Occipital lobe (tissue), 2 donors: Measurements from ENCODE around the gene FCSK. TPM values are rescaled to one million over a fixed set of nuclear protein-coding genes. Genes with fewer than 3 reads are reported as not detected.

ENCODE experiments used
- DNase-seq: peaks from one replicate; lab custom pipeline; 2025; lab: John Stamatoyannopoulos, UW
- total RNA-seq: library from RNA; depleted of rRNA; stranded (reverse); fragments of >200 nt; gene quantifications from one replicate; pipeline ENCODE4 v1.2.3, GENCODE V29; 2014

FCSK gene
- total RNA-seq, 1 donor from 2014 or later, result 6.2 TPM

DNA sequence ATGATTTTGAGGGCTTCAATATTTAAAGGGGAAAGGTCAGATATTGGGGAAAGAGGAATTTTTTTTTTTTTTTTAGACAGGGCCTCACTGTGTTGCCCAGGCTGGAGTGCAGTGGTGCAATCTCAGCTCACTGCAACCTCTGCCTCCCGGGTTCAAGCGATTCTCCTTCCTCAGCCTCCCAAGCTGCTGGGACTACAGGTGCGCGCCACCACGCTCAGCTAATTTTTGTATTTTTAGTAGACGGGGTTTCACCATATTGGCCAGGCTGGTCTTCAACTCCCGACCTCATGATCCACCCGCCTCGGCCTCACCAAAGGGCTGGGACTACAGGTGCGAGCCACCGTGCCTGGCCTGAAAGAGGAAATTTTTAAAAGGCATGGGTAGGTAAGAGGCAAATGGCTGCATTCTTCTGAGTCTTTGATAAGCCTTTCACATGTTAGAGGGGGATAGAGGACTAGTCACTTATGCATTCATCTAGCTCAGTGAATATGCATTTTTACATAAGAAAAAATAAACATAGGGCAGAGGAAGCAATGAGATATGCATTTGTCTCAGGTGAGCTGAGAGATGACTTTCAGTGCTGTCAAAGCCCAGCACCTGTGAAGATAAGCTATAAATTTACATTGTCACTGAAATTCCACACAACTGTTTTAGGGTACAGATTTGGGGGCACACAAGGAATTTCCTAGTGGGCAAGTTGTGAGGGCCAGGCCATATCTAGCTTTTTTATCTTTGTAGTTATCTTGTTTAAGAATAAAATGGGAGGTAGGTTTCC, 1.1 kb upstream of the FCSK start:
- no peak for DNase-seq

DNA sequence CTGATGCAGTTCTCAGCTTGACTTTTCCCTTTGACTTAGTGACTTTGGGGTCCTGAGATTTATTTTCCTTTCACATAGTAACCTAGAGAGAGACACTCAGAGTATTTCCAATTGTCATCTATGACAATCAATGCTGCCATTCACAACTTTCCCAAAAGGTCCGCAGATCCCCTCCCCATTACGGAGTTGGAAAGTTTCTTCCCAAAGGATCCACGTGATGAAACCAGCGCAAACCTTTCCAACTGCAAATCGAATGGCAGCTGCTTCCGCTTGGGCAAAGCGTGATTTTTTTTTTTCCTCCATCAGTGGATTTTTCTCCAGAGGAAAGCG, 538 bp upstream of the FCSK start:
- DNase-seq, result no peak

DNA sequence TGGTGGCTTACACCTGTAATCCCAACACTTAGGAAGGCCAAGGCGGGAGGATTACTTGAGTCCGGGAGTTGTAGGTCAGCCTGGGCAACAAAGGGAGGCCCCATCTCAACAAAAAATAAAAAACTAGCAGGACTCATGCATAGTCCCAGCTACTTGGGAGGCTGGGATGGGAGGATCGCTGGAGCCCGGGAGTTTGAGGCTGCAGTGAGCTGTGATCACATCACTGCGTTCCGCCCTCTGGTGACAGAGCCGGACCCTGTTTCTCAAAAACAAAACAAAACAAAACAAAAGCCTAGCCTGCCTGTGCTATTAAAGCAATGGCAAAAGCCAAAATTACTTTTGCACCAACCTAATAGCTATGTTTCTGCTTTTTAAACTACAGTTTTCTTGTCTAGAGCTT, 1.5 kb downstream of the FCSK start:
- no peak for DNase-seq

DNA sequence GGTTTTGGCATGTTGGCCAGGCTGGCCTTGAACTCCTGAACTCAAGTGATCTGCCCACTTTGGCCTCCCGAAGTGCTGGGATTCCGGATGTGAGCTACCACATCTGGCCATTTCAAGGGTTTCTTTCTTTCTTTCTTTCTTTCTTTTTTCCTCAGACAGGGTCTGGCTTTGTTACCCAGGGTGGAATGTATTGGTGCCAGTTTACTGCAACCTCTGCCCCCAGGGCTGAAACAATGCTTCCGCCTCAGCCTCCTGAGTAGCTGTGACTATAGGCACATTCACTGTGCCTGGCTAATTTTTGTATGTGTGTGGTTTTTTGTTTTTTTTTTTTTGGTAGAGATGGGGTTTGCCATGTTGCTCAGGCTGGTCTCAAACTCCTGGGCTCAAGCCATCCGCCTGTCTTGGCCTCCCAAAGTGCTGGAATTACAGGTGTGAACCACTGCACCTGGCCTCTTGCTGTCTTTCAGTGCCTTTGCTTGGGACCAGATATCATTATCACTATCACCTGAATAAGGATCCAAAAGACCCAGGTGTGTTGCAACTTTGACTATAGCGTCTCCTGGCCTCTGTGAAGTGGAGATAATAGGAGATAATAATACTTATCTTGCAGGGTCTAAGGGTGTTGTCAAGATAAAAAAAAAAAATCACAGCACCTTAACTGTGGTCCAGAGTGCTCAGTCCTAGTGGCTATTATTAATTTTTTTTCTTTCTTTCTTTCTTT, 3.2 kb downstream of the FCSK start:
- no peak for DNase-seq

DNA sequence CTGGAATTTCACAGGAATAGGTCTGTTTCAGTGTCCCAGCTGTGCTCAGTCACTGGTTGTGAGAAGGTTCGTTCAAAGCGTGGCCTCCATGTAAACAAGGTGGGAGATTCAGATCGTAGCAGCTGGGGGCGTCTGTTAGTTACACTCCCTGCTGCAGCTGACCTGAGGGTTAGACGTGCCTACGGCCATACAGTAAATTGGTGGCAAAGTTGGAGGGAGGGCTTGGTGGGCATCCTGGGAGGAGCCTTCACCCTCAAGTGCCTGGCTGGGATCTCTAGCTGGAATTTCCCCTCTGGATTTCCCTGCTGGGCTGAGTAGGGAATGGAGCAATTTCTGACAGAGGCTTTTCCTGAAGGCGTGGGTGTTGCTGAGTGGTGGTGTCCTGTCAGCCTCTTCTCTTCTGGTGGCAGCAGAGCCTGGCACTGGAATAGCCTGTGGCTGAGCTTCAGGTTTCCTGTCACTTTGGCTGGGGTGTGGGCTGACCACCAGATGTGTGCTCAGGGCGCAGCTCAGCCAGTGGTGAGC, 6.4 kb downstream of the FCSK start:
- DNase-seq, result no peak

DNA sequence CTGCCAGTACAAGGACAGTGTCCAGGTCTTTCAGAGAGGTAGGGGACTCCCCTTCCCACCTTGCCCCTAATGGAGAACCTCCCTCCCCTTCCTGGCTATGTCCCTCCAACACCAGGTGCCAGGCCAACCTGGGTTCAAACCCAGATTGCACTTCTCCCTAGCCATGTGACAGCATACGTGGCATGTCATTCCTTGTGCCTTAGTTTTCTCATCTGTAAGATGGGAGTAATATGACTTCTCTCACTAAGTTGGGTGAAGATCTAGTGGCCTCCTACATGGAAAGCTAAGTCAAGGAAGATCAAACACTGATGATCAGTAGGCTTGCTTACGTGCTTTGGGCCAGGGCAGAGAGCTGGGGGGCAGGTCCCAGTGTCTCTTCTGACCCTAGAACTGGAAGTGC, 8.8 kb downstream of the FCSK start:
- no peak for DNase-seq

DNA sequence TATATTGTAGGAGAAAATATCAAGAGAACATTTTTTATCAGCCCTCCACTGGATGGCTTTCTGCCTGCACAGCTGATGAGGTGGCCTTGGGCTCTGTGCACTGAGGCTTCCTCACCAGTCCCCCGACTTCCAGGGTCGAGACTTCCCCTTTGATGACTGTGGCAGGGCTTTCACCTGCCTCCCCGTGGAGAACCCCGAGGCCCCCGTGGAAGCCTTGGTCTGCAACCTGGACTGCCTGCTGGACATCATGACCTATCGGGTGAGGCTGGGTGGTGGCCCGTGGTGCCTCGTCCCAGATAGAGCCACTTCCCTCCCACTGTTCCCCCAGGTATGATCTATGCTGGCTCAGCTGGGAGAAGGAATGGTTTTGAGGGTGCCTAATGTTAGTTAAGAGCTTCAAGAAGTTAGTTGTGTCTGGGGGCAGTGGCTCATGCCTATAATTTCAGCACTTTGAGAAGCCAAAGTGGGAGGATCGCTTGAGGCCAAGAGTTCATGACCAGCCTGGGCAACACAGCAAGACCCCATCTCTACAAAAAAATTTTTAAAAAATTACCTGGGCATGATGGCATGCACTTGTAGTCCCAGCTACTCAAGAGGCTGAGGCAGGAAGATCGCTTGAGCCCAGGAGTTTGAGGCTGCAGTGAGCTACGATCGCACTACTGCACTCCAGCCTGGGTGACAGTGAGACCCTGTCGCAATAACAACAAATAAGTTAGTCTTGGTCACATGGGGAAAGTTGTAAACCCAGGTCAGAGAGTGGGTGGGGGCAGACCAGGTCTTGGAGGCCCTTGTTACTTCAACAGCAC, 11.8 kb downstream of the FCSK start:
- no peak for DNase-seq

DNA sequence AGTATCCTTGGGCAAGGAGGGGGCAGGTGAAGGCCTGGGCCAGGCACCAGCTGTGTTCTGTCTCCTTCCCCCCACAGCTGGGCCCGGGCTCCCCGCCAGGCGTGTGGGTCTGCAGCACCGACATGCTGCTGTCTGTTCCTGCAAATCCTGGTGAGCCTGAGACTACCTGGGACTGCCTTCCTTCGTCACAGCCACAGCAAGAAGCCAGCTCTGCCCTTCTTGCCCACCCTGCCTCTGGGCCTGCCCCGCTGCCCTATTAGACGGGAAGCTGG, 12.3 kb downstream of the FCSK start:
- DNase-seq, result no peak

DNA sequence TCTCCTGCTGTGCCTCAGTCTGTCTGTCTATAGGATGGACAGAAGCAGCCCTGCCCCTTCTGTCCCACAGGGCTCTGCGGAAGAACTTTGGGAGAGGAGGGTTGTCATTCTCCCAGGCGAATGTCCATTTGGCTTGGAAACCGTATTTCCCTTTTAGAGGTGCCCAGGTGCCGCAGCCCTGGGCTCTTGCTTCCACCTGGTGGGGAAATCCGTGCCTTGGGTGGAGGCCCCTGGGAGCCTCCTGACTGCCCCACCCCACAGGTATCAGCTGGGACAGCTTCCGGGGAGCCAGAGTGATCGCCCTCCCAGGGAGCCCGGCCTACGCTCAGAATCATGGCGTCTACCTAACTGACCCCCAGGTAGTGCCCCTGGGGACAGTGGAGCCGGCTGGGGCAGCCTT, 12.7 kb downstream of the FCSK start:
- no peak for DNase-seq

DNA sequence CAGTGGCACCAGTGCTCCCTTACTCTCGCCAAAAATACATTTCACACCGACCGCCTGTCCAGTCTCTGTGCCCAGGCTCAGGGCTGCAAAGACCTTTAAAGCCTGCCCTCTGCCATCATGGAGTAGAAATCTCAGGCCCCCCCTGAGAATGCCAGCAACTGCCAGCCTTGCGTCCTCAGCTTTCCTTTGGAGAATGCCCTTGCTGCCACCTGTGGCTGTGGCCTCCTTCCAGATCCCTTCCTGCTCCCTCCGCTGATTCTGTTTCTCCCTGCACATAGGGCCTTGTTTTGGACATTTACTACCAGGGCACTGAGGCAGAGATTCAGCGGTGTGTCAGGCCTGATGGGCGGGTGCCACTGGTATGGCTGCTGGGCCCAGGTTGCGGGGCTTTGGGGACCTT, 13.2 kb downstream of the FCSK start:
- DNase-seq, result no peak

DNA sequence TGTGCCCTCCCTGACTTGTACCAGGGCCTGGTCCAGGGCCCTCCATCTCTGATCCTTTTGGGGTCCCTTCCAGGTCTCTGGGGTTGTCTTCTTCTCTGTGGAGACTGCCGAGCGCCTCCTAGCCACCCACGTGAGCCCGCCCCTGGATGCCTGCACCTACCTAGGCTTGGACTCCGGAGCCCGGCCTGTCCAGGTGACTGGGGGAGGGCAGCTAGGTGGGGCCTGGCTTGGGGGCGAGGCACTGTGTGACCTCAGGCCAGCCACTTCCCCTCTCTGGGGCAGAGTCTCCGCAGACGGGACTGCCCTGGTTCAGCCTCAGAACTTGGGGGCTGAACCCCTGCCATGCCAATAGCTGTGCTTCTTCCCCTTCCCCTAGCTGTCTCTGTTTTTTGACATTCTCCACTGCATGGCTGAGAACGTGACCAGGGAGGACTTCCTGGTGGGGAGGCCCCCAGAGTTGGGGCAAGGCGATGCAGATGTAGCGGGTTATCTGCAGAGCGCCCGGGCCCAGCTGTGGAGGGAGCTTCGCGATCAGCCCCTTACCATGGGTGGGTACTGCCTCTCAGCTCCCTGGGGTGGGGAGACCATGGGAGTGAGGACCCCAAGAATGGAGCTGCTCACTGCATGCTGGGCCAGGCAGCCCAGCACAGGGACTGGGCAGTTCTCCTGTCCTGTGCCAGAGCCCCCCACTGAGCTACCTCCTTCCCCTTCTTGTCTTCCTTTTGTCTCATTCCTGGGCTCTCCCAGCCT, 14.6 kb downstream of the FCSK start:
- DNase-seq, result no peak

DNA sequence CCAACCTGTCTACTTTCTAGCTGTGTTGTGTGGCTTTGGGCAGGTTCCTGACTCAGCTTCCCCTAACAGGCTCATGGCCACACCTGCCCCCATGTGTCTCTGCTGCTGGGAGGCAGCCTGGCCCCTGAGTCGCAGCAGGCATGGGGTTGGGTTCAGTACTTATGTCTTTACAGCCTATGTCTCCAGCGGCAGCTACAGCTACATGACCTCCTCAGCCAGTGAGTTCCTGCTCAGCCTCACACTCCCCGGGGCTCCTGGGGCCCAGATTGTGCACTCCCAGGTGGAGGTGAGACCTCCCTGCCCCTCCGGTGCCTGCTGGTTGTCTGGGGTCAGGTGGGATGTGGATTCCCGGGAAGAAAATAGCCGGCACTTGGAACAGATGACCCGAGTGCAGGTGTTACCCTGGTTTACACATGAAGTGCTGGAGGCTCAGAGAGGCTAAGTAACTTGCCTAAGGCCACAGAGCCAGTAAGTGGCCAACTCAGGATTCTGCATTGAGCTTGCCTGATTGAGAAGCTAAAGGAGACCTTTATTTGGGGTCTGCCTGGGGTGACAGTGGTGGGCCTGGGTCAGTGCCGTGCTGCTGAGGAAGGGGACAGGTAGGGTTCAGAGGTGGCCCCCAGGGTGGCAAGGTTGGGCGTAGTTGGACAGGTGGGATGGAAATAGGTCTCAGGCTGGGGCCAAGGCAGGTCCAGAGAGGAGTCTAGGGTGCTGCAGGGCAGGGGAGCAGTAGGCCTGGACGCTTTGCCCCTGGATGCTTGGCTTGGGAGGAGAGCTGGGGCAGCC, 15.9 kb downstream of the FCSK start:
- DNase-seq, result no peak

DNA sequence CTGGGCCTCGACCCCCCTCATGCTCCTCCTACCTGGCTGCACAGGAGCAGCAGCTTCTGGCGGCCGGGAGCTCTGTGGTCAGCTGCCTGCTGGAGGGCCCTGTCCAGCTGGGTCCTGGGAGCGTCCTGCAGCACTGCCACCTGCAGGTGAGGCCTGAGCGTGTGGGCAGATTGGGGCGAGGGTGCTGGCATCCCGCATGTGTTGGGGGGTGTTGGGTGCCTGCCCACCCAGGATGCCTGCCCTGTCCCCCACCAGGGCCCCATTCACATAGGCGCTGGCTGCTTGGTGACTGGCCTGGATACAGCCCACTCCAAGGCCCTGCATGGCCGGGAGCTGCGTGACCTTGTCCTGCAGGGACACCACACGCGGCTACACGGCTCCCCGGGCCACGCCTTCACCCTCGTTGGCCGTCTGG, 16.5 kb downstream of the FCSK start:
- DNase-seq, result no peak

DNA sequence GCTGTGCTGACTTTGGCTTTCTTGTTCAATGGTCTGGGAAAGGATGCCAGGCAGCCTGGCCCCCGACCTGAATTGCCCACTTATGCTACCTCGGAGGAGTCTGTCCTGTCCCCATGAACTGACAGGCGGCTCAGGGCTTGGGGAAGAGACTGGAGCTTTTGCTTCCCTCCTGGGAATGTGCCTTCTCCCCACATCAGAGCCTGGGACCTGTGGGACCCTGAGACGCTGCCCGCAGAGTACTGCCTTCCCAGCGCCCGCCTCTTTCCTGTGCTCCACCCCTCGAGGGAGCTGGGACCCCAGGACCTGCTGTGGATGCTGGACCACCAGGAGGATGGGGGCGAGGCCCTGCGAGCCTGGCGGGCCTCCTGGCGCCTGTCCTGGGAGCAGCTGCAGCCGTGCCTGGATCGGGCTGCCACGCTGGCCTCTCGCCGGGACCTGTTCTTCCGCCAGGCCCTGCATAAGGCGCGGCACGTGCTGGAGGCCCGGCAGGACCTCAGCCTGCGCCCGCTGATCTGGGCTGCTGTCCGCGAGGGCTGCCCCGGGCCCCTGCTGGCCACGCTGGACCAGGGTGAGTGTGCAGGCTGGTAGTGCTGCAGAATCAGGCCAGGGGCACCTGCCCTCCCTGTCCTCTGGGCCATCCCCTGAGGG, 18.5 kb downstream of the FCSK start:
- DNase-seq, result no peak

DNA sequence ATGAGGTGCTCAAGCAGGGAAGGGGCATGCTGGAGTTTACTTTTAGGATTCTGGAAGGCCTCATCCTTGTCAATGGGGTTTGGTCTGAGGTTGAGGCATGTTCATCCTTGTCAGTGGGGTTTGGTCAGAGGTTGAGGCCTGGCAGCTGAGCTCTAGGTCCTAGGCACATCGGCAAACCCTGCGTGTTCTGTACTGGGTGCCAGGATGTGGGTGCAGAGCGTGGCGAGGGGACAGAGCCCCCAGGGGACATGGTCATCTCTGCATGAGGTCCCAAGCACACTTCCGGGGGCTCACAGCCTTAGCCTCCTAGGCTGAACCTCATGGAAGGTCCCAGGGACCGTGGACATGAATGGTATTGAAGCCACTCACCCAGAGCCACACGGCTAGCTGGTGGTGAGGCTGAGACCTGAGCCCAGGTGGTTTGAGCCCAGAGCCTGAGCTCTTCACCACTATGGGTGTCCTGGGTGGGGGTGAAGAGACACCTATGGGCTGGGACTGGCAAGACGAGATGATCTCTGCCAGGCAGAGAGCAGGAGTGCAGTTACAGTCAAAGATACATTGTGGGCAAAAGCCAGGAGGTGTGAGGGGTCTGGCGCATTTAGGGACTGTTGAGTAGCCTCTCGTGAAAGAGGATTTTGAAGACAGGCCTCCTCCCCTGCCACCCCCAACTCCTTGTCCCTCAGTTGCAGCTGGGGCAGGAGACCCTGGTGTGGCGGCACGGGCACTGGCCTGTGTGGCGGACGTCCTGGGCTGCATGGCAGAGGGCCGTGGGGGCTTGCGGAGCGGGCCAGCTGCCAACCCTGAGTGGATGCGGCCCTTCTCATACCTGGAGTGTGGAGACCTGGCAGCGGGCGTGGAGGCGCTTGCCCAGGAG, 19.3 kb downstream of the FCSK start:
- DNase-seq, result no peak

DNA sequence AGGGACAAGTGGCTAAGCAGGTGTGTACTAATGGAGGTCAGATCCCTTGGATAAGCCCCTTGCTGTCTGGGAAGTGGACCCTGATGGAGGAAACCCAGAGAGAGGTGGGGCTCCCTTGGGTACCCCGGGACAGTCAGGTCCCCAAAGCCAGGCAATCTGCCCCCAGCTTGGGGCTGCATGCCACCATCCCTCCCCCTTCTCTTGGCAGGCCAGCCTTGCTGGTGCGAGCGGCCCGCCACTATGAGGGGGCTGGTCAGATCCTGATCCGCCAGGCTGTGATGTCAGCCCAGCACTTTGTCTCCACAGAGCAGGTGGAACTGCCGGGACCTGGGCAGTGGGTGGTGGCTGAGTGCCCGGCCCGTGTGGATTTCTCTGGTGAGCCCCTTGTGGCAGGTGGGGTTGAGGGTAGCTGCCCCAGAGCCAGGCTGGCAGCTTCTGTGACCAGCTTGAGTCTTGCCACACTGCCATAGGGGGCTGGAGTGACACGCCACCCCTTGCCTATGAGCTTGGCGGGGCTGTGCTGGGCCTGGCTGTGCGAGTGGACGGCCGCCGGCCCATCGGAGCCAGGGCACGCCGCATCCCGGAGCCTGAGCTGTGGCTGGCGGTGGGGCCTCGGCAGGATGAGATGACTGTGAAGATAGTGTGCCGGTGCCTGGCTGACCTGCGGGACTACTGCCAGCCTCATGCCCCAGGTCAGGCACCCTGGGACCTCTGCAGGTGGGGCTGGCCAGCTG, 20.1 kb downstream of the FCSK start:
- DNase-seq, result no peak

DNA sequence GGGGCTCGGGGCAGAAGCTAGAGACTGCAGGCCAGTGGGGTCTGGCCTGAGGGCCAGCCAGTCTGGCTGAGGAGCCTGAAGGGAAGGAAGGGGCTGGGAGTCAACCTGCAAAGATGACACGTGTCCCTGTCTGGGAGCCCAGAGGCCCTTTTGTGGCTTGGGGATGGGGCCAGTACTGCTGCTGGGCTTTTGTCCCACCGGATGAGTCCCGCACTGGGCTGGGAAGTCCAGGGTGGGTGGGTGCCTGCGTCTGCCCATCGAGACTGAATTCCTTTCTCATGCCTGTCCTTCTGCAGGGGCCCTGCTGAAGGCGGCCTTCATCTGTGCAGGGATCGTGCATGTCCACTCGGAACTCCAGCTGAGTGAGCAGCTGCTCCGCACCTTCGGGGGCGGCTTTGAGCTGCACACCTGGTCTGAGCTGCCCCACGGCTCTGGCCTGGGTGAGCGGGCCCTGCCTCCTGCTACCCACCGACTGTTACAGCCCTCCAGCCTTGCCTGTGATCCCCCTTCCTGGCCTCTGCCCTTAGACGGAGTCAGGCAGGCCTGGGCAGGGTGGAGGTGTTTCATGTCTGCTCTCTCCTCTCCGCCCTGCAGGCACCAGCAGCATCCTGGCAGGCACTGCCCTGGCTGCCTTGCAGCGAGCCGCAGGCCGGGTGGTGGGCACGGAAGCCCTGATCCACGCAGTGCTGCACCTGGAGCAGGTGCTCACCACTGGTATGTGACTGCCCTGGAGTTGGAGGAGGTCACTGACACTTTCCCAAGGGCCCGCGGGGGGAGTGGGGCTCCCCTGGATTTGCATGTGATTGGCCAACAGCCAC, 20.9 kb downstream of the FCSK start:
- no peak for DNase-seq
